GM12878 (cell line): Measurements from ENCODE around the gene TOMM6. TPM values are rescaled to one million over a fixed set of nuclear protein-coding genes. Genes with fewer than 3 reads are reported as not detected.

ENCODE experiments used
- ATAC-seq: fragments of 200-7000 bp; cut with Tn5 transposase; 3 replicates; pipeline ENCODE4 v1.9.1; 2020; ENCODE audit warnings: mild to moderate bottlenecking, moderate library complexity
- BruUV-seq: library from RNA; stranded (reverse); fragments of 400-500 nt; replicated peaks from 2 replicates; lab custom pipeline; 2021; lab: Mats Ljungman, UMichigan
- CTCF ChIA-PET: fragments of 300-600 bp; sonication (Branson Sonifier 250); formaldehyde crosslinking; extraction: SDS; loops from one replicate; lab custom pipeline; 2021; ENCODE audit warnings: inconsistent platforms; lab: Yijun Ruan, JAX
- POLR2A ChIA-PET: fragments of 350-600 bp; formaldehyde crosslinking; extraction: SDS; loops from one replicate; lab custom pipeline; 2021; ENCODE audit warnings: inconsistent platforms; lab: Charles Lee
- RAD21 ChIA-PET: fragments of 300-600 bp; sonication (Branson Sonifier 250); formaldehyde crosslinking; loops from one replicate; lab custom pipeline; 2023; ENCODE audit warnings: antibody characterized with exemption; ENCODE audit not compliant: unreplicated experiment; lab: Charles Lee
- SMC1A ChIA-PET: fragments of 300-600 bp; sonication (Branson Sonifier 250); formaldehyde crosslinking; loops from one replicate; lab custom pipeline; 2023; ENCODE audit not compliant: unreplicated experiment, uncharacterized antibody; lab: Charles Lee
- DNase-seq: peaks from one replicate; pipeline ENCODE4 v3.0.0-alpha.2; 2011; ENCODE audit warnings: low read depth, low spot score
- FAIRE-seq: peaks from 3 replicates; lab custom pipeline; 2011; peaks lifted over from hg19 to GRCh38; lab: Jason Lieb, UNC
- H2AFZ ChIP-seq: 2 replicates; pipeline ENCODE4 v1.6.0; 2011; ENCODE audit warnings: low read depth, low read length, control low read depth; ENCODE audit not compliant: control insufficient read depth
- H3K27ac ChIP-seq: 2 replicates; pipeline ENCODE4 v1.5.1; 2011; ENCODE audit warnings: control low read depth; ENCODE audit not compliant: control insufficient read depth, insufficient read depth
- H3K27me3 ChIP-seq, 2 experiments: replicated peaks in 1 of 2; 2 replicates each; pipeline versions ENCODE4 v1.6.0 to v1.6.1; 2011; ENCODE audit warnings: low read length in 1 of 2; ENCODE audit not compliant: control insufficient read depth in 2 of 2, insufficient read depth in 2 of 2
- H3K36me3 ChIP-seq, 2 experiments: 2 replicates each; pipeline ENCODE4 v1.5.1; 2011; ENCODE audit warnings: low read length in 1 of 2; ENCODE audit not compliant: control insufficient read depth in 2 of 2, insufficient read depth in 2 of 2
- H3K4me1 ChIP-seq: 2 replicates; pipeline ENCODE4 v1.6.1; 2011; ENCODE audit warnings: mild to moderate bottlenecking, low read length, moderate library complexity, mixed read lengths; ENCODE audit not compliant: control insufficient read depth, insufficient read depth
- H3K4me2 ChIP-seq: 2 replicates; pipeline ENCODE4 v1.6.0; 2011; ENCODE audit warnings: control low read depth; ENCODE audit not compliant: control insufficient read depth, insufficient read depth
- H3K4me3 ChIP-seq: fragments of 200-600 bp; sonication (generic); 2 replicates; pipeline ENCODE4 v1.5.1; 2016
- H3K79me2 ChIP-seq: 2 replicates; pipeline ENCODE4 v1.6.0; 2011; ENCODE audit warnings: low read length; ENCODE audit not compliant: control insufficient read depth, insufficient read depth
- H3K9ac ChIP-seq: 2 replicates; pipeline ENCODE4 v1.8.0; 2011; ENCODE audit warnings: low read length, control low read depth, mixed read lengths; ENCODE audit not compliant: control insufficient read depth, insufficient read depth
- H3K9me3 ChIP-seq: replicated peaks from 3 replicates; pipeline ENCODE4 v1.5.1; 2011; ENCODE audit warnings: mild to moderate bottlenecking, low read length; ENCODE audit not compliant: control insufficient read depth, insufficient read depth
- H4K20me1 ChIP-seq: 2 replicates; pipeline ENCODE4 v1.6.0; 2011; ENCODE audit not compliant: control insufficient read depth, insufficient read depth
- BCL11A ChIP-seq: IDR thresholded peaks from 2 replicates; pipeline ENCODE4 v1.6.1; 2011; ENCODE audit warnings: low read depth, low read length
- BHLHE40 ChIP-seq, 2 experiments: fragments of 450-650 bp in 1 of 2; IDR thresholded peaks; 2 replicates each; pipeline ENCODE4 v1.6.1; 2011 to 2017; ENCODE audit warnings: low read depth in 2 of 2, borderline replicate concordance in 1 of 2, improper control_type of control experiment in 1 of 2, low read length in 1 of 2, mild to moderate bottlenecking in 1 of 2
- NKRF ChIP-seq: fragments of 450-650 bp; conservative IDR thresholded peaks from 2 replicates; pipeline ENCODE4 v1.6.1; 2017; ENCODE audit warnings: mild to moderate bottlenecking, moderate library complexity
- TCF12 ChIP-seq: IDR thresholded peaks from 2 replicates; pipeline ENCODE4 v1.6.1; 2011; ENCODE audit warnings: low read depth, mild to moderate bottlenecking, low read length
- WGBS: methylation state at CpG from one replicate; pipeline ENCODE4 v1.1.6; 2016; ENCODE audit warnings: low lambda C conversion rate; ENCODE audit not compliant: insufficient replicate concordance, insufficient coverage; ENCODE audit errors: missing lambda C conversion rate; 5-methylcytosine and 5-hydroxymethylcytosine counted together
- in situ Hi-C: fragments of 300-500 bp; cut with MboI; formaldehyde crosslinking; loops from 9 replicates; pipeline ENCODE4 v1.14.3; 2018; ENCODE audit warnings: mixed read lengths
- intact Hi-C: fragments of 100-400 bp; cut with micrococcal nuclease; formaldehyde crosslinking; loops from one replicate; pipeline ENCODE4 v1.14.2; 2022; ENCODE audit not compliant: unreplicated experiment
- polyA plus RNA-seq, 11 experiments: library from polyadenylated mRNA; depleted of rRNA in 4 of 11; unstranded in 6 of 11; stranded (reverse) in 5 of 11; fragments of >200 nt; fragmentation: Nextera tagmentation in 4 of 11; fragmentation: Illumina TruSeq in 1 of 11; extraction: Ambion mirVana in 4 of 11; extraction: Trizol in 1 of 11; gene quantifications; 1 replicate in 1 of 11; 2 replicates in 10 of 11; pipeline versions ENCODE4 v1.2.1 to v1.2.3, GENCODE V29; 2011 to 2016; ENCODE audit warnings: inconsistent platforms in 2 of 11, missing spikeins in 2 of 11, low read depth in 1 of 11
- total RNA-seq, 4 experiments: library from RNA; depleted of rRNA in 3 of 4; stranded (reverse); fragments of >200 nt in 3 of 4; fragmentation: Illumina TruSeq in 1 of 4; extraction: Trizol in 1 of 4; gene quantifications; 2 replicates each; pipeline versions ENCODE4 v1.2.1 to v1.2.3, GENCODE V29; 2013 to 2021

The TOMM6 gene
- total and polyA plus RNA-seq, 10 of the 15 experiments (the other 5 are each of a cell fraction or from before 2014, with no cell fraction given), result 206 to 746 (median 448) TPM

- in situ Hi-C loops, result no loop called here
- Histone ChIP-seq H4K20me1 (no peaks in the 10 kb centered on the region), H3K4me2 (no peak overlapping the region), H3K9me3 (no peaks in the 10 kb centered on the region), H3K9ac (no peak overlapping the region)
- POLR2A ChIA-PET, result no interaction called here
- no peak for ATAC-seq
- no peak for TF ChIP-seq BHLHE40 (IDR thresholded peaks at IDR 0.05; ENCODE audit: borderline replicate concordance in 1 of 2, low read depth in 2 of 2, low read length in 1 of 2)
- no peak for TF ChIP-seq NKRF
- TF ChIP-seq TCF12, result no peak
- TF ChIP-seq BCL11A, result no peak
- TF ChIP-seq, all 136 proteins: peak for 0
- no peaks in the 10 kb centered on the region for H3K27me3 ChIP-seq
- H3K4me3 ChIP-seq, result no peak overlapping the region
- WGBS, result 81% methylated on average over 28 of the region's 29 CpGs
- RAD21 ChIA-PET, result no interaction called here
- DNase-seq (no peak), FAIRE-seq (no peak)
- CTCF ChIA-PET, result interaction anchor here (1.1 to 1.2 kb wide), 3 partner anchors 15 to 88 kb away, joined by 3 to 4 read pairs (median 3); no protein-coding TSS in a partner anchor
- no peak overlapping the region for H2AFZ ChIP-seq
- H3K4me1 ChIP-seq, result peaks cover 9% of the 10 kb centered on the region
- no peaks in the 10 kb centered on the region for H3K79me2 ChIP-seq
- H3K27ac ChIP-seq, result no peak overlapping the region
- H3K36me3 ChIP-seq, result peaks cover 1 to 8% of the 10 kb centered on the region in 2 experiments; a peak in 2 of 4 replicates
- SMC1A ChIA-PET, result no interaction called here
- BruUV-seq, result no TSS peak
- intact Hi-C loops, result no loop called here
Measured at GRCh38 chr6:41771058-41771983, 16.2 kb upstream of the TOMM6 start.
